ENCODE data around the gene DRAM1.
"Not testable (repeated sequence)": the region's sequence is repeated elsewhere in the genome, so short reads cannot be mapped to it uniquely, and the experiment has no call there.

DRAM1 gene, protein sequence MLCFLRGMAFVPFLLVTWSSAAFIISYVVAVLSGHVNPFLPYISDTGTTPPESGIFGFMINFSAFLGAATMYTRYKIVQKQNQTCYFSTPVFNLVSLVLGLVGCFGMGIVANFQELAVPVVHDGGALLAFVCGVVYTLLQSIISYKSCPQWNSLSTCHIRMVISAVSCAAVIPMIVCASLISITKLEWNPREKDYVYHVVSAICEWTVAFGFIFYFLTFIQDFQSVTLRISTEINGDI

GRCh38 chr12:101876861-101877805 is at the start of gene DRAM1:
Gene DRAM1, plus strand, starts transcription at chr12:101877580. Its CDS starts 210 bp downstream, at chr12:101877790.
- DNase-seq, result peak; percentile 57

DNA sequence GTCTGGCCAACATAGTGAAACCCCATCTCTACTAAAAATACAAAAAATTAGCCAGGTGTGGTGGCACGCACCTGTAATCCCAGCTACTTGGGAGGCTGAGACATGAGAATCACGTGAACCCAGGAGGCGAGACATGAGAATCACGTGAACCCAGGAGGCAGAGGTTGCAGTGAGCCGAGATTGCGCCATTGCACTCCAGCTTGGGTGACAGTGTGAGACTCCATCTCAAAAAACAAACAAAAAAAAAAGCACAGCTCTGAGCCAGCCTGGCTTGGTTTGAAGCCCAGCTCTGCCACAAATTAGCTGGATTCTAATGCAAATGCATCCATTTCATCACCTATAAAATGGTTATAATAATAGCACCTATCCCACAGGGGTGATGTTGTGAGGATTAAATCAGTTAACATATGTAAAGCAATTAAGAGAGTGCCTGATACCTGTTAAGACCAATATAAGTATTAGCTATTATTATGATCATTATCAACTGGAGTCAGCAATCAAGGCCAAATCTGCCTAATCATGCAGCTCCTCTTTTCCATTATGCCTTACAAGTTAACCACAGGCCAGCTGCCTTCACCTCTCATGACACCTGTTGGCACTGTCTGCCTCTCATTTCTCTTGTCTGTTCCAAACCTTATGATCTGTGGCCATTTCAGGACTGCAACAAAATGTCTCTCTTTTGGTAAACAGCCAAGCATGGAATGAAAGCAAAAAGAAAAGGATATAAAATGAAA is 48.8 kb upstream of the DRAM1 start:
- no peak for DNase-seq

DNA sequence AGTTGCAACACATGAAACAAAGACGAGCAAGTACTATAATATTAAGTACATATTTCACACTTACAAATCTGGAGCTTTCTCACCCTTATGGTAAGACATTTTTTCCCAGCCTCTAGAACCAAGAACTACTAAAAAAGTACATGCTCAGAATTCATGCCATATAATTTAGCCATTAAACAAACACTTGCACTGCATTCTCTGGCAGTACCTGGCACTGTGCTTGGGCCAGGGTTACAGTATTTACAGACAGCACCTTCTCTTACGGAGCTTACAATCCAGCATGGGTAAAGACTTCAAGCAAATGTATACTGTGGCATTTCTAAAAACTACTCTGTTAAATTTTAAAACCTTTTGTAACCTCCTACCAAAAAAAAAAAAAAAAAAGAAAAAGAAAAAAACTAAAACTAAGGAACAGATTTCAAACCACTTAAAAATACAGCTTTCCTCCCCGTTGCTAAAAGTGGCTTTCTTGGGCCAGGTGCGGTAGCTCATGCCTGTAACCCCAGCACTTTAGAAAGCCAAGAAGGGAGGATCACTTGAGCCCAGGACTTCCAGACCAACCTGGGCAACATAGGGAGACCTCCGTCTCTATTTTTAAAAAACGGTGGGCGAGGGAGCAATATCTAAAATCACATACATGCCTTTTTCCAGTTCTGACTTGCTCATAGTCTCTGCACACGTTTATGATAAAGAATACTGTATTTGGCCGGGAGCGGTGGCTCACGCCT is 47.6 kb upstream of the DRAM1 start:
- no peak for DNase-seq

GRCh38 chr12:101830367-101831325 is 46.7 kb upstream of the DRAM1 start, which contains the start of gene GNPTAB:
Gene GNPTAB, minus strand, starts transcription at chr12:101830959. Its CDS starts 284 bp downstream, at chr12:101830675.
- peak; percentile 90 for DNase-seq

DNA sequence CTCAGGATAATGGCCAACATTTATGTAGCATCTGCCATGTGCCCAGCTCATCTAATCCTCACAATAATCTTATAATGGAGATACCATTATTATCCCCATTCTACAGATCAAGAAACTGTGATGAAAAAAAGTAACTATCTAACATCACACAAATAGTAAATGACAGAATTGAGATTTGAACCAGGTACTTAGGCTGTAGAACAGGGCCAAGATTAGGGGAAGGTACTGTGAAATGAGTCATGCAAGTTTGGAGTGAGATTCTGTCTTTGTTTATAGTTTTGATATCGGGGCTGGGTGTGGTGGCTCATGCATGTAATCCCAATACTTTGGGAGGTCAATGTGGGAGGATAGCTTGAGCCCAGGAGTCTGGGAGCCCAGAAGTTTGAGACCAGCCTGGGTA is 45.4 kb upstream of the DRAM1 start:
- DNase-seq, result no peak

DNA sequence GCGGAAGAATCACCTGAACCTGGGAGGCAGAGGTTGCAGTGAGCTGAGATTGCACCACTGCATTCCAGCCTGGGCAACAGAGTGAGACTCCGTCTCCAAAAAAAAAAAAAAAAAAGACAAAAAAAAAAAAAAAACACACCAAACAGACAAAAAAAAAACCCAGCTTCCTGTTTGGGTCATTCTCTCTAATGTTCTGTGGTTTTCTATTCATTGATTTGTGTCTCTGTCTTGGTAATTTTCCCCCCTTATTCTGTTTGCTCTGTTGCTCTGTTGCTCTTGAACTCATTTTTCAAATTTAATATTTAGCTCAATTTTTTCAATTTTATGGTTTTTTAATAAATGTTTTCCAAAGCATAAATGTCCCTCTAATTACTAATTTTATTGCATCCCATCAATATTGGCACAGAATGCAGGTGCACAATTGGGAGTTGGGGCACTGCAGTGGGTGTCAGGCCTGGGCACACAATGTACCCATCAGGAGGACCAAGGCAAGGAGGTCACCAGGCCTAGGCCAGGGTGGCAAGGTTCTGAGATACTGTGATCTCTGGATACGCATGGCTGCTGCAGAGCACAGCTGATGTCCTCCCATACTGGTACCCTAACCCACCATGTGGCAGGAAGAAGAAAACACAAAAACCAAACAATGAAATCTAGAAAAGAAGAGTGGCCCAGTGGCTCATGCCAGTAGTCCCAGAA is 38.6 kb upstream of the DRAM1 start:
- DNase-seq, result no peak

DNA sequence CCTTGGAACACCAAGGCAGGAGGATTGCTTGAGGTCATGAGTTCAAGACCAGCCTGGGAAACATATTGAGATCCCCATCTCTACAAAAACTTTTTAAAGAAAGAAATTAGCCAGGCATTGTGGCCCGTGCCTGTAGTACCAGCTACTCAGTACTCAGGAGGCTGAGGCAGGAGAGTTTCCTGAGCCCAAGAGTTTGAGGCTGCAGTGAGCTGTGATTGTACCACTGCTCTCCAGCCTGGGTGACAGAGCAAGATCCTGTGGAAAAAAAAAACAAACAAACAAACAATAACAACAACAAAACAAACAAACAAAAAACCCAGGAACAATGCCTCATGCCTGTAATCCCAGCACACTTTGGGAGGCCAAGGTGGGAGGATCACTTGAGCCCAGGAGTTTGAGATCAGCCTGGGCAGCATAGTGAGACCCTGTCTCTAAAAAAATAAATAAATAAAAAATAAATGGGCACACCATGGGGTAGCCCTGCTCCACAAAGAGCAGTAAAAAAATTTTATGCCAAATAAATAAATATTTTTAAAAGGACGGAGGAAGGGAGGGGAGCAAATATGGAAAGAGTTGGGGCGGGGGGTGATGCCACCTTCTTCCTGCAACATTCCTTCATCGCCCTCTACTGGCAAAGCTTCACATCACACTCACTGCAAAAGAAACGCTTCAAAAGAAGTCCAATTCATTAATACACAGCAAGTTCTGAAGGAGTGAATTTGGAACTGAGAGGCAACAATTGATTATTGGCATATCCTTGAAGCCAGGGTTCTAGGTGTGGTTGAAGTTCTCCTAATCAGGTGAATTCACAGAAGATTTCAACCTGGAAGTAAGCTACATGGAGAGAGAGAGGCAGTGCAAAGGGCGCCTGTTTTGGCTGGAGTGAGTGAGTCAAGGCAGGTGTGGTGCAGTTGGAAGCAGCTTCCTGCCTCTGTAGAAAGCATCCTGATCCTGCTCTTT is 37.8 kb upstream of the DRAM1 start:
- DNase-seq, result peak; percentile 44

DNA sequence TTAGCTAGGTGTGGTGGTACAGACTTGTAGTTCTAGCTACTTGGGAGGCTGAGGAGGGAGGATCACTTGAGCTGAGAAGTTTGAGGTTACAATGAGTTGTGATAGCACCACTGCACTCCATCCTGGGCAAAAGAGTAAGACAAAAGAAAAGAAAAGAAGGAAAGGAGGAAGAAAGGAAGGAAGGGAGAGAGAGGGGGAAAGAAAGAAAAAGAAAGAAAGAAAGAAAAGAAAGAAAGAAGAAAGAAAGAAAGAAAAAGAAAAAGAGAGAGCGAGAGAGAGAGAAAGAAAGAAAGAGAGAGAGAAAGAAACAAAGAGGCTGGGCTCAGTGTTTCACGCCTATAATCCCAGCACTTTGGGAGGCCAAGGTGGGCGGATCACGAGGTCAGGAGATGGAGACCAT is 36.3 kb upstream of the DRAM1 start:
- DNase-seq, result no peak

- no peak for DNase-seq
Measured at GRCh38 chr12:101845137-101845711, 32.2 kb upstream of the DRAM1 start.

DNA sequence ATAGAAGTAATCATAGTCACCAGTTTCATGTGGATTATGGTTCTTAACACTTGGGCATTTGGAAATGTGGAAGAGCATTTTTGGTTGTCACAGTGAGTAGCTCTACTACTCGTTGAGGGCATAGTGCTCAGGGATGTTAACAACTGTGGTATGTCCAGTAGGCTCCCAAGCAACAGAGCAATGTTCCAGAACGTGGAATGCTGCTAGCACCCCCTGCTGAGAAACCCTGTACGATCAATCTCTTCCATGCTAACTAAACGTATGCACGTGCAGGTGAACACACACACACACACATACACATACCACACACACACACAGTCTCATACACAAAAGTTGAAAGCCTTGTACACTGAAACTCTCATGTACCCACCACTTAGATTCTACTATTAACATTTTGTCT is 30.1 kb upstream of the DRAM1 start:
- DNase-seq, result no peak

DNA sequence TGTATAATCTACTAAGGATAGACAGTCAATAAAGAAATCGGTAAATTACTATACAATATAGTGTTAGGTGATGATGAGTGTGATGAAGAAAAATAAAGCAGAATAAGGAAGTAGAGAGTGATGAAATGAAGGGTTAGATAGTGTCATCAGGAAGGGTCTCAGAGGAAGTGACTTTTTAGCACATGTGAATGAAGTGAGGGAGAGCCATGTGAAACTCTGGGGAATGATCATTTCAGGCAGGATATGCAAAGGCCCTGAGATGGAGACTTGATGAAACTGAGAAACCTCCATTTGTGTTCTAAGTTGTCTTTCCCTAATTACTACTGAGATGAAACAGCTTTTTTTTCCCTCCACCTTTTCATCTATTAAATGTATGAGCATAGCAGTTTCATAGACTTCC is 27.2 kb upstream of the DRAM1 start:
- no peak for DNase-seq

DNA sequence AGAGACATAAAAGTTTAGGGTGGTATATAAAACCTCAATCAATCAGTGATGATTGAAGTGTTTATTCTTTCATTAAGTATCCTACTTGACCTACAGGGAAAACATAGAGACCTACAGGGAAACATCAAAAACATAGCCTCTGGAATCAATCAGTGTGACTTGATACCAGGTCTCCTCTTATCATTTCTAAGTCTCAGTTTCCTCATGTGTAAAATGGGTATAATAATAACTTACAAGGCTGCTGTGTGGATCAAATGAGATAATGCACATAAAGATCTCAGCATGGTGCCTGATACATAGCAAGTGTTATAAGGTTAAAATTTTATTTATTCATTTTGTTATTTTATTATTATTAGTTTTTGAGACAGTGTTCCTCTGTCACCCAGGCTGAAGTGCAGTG is 24.4 kb upstream of the DRAM1 start:
- DNase-seq, result no peak

GRCh38 chr12:101854747-101855146 is 22.6 kb upstream of the DRAM1 start:
- no peak for DNase-seq

GRCh38 chr12:101855364-101855884 is 22.0 kb upstream of the DRAM1 start:
- DNase-seq, result no peak

DNA sequence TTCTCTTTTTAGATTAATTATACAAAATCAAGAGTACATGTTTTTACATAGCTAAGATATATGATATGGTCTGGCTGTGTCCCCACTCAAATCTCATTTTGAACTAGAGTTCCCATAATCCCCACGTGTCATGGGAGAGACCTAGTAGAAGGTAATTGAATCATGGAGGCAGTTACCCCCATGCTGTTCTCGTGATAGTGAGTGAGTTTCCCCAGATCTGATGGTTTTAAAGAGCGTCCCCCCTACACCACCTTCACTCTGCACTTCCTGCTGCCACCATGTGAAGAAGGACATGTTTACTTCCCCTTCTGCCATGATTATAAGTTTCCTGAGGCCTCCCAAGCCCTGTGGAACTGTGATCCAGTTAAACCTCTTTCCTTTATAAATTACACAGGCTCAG is 21.4 kb upstream of the DRAM1 start:
- no peak for DNase-seq

- DNase-seq, result not testable (repeated sequence)
Measured at GRCh38 chr12:101856614-101857013, 20.8 kb upstream of the DRAM1 start.

DNA sequence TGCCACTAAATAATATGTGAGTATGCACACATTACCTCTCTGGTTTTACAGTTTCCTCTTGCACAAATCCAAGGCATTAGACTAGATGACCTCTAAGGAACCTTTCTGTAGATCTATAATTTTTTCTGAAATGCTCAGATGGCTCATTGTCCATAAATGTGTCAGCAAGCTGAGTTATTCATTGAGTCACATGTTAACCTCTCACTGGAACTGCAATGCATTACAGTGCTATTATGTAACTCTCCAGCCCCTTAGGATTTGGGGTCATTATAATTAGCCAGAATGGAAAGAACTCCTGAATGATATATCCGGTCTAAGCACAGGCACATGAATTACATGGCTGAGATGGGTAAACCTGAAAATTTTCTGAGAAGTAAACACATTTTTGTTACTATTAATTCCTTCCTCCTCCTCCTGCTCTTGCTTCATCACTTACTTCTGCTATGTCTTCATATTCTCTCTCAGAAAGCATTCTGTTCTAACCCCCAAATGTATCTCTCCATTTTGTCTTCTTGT is 20.3 kb upstream of the DRAM1 start:
- DNase-seq, result no peak

- DNase-seq, result no peak
Measured at GRCh38 chr12:101858361-101858760, 19.0 kb upstream of the DRAM1 start.

Data from NCI-H1436 (cell line).